Kidney capillary endothelial cell (primary cell): Measurements from ENCODE around the gene PSMG4.

ENCODE experiments used
- DNase-seq: peaks from one replicate; pipeline ENCODE4 v3.0.0-alpha.2; 2018; ENCODE audit warnings: low spot score

PSMG4 gene

GRCh38 chr6:3251462-3252314, 7.1 kb upstream of the PSMG4 start:
- DNase-seq = peak; percentile 67

- DNase-seq = no peak
These were observed 6.4 kb upstream of the PSMG4 start for GRCh38 chr6:3252369-3252768.

- no peak for DNase-seq
These were observed 5.7 kb upstream of the PSMG4 start for GRCh38 chr6:3252861-3253596.

GRCh38 chr6:3253597-3253961, 5.2 kb upstream of the PSMG4 start:
- no peak for DNase-seq

GRCh38 chr6:3258201-3258600, 546 bp upstream of the PSMG4 start:
- no peak for DNase-seq

GRCh38 chr6:3259491-3259958, 778 bp downstream of the PSMG4 start:
- peak; percentile 51 for DNase-seq

- DNase-seq = no peak
These were observed 1.5 kb downstream of the PSMG4 start for GRCh38 chr6:3260296-3260695.

GRCh38 chr6:3260772-3261517, 2.2 kb downstream of the PSMG4 start:
- no peak for DNase-seq

GRCh38 chr6:3261518-3261820, 2.7 kb downstream of the PSMG4 start:
- no peak for DNase-seq

- DNase-seq = no peak
These were observed 3.2 kb downstream of the PSMG4 start for GRCh38 chr6:3261921-3262320.

- no peak for DNase-seq
These were observed 4.3 kb downstream of the PSMG4 start for GRCh38 chr6:3263096-3263495.

GRCh38 chr6:3264356-3264755, 5.6 kb downstream of the PSMG4 start:
- DNase-seq = no peak

- DNase-seq = no peak
These were observed 6.9 kb downstream of the PSMG4 start for GRCh38 chr6:3265671-3266070.

GRCh38 chr6:3266170-3266569, 7.4 kb downstream of the PSMG4 start:
- DNase-seq = no peak

- no peak for DNase-seq
These were observed 8.4 kb downstream of the PSMG4 start for GRCh38 chr6:3267162-3267561.

GRCh38 chr6:3268680-3269079, 9.9 kb downstream of the PSMG4 start:
- DNase-seq = no peak

GRCh38 chr6:3269281-3269975, 10.7 kb downstream of the PSMG4 start:
- DNase-seq = no peak

- no peak for DNase-seq
These were observed 11.5 kb downstream of the PSMG4 start for GRCh38 chr6:3270258-3270657.

GRCh38 chr6:3271756-3272155, 13.0 kb downstream of the PSMG4 start:
- DNase-seq = no peak

- DNase-seq = no peak
These were observed 14.3 kb downstream of the PSMG4 start for GRCh38 chr6:3272911-3273547.

- no peak for DNase-seq
These were observed 15.2 kb downstream of the PSMG4 start for GRCh38 chr6:3273707-3274521.
